Retina (tissue), 1 donor: ENCODE data around the gene RBMXL3.

ENCODE experiments used
- DNase-seq: peaks from one replicate; pipeline ENCODE4 v3.0.0-alpha.2; 2016

RBMXL3 gene

GRCh38 chrX:115234461-115234860 is 45.3 kb downstream of the RBMXL3 start:
- no peak for DNase-seq

- no peak for DNase-seq
Observed at GRCh38 chrX:115236560-115236959, 47.4 kb downstream of the RBMXL3 start.

- no peak for DNase-seq
Observed at GRCh38 chrX:115237056-115237455, 47.8 kb downstream of the RBMXL3 start.
